Colonic mucosa (tissue), 4 donors: Measurements from ENCODE around the gene MUC5AC. TPM values are rescaled to one million over a fixed set of nuclear protein-coding genes. Genes with fewer than 3 reads are reported as not detected.

Experiments
- DNase-seq: peaks from one replicate; pipeline ENCODE4 v3.0.0-alpha.2; 2020
- H3K27ac ChIP-seq: fragments of 200-600 bp; one replicate; pipeline ENCODE4 v1.8.0; 2021
- H3K27me3 ChIP-seq: fragments of 200-600 bp; one replicate; pipeline ENCODE4 v1.8.0; 2021
- H3K36me3 ChIP-seq: fragments of 200-600 bp; one replicate; pipeline ENCODE4 v1.8.0; 2021
- H3K4me1 ChIP-seq: fragments of 200-600 bp; one replicate; pipeline ENCODE4 v1.8.0; 2021; ENCODE audit warnings: mild to moderate bottlenecking
- H3K4me3 ChIP-seq: fragments of 200-600 bp; one replicate; pipeline ENCODE4 v1.8.0; 2021
- H3K9ac ChIP-seq, 2 donors: one replicate each; pipeline ENCODE4 v1.7.0; 2013; ENCODE audit warnings: control low read depth in 2 of 2, low read depth in 2 of 2, low read length in 2 of 2
- H3K9me3 ChIP-seq: fragments of 200-600 bp; one replicate; pipeline ENCODE4 v1.8.0; 2021
- intact Hi-C: fragments of 100-400 bp; cut with DNase I; formaldehyde crosslinking; loops from one replicate; pipeline ENCODE4 v1.14.1; 2022
- total RNA-seq, 2 donors: library from RNA; stranded (reverse); fragmentation: NEBNext Ultra II Directional in 1 of 2; extraction: Animal tissue kit (Norgen Biotek cat#: 25700) in 1 of 2; gene quantifications; one replicate each; pipeline ENCODE4 v1.2.1, GENCODE V29; 2021
- TF ChIP-seq, protein P1 (sequence below): fragments of 200-600 bp; IDR thresholded peaks from one replicate; pipeline ENCODE4 v1.8.0; 2022; ENCODE audit warnings: antibody characterized with exemption, mild to moderate bottlenecking
- donor health status: healthy.
- donor health status: DM: no; HTN: no; CAD: no.
- donor health status: DM: no; HTN: no; CAD: no.

Gene MUC5AC
- total RNA-seq, 2 donors from 2014 or later, result 0.03 to 0.20 TPM

DNA sequence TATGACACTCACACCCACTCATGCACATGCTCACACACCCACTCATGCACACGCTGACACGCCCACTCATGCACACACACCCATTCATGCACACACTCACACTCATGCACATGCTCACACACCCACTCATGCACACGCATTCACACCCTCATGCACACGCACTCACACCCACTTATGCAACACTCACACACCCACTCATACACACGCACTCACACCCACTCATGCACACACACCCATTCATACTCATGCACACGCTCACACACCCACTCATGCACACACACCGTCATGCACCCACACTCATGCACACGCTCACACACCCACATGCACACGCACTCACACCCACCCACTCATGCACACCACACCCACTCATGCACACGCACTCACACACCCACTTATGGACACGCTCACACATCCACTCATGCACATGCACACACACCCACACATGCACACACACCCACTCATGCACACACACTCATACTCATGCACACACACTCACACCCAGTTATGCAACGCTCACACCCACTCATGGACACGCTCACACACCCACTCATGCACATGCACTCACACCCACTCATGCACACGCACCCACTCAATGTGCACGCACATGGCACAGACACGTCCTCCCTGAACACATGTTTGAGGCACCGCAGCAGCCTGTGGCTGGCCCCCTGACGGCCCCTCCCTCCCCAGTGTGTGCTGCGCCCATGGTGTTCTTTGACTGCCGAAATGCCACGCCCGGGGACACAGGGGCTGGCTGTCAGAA is 17.9 kb downstream of the MUC5AC start:
- H3K4me1 ChIP-seq, result no peaks in the 10 kb centered on the region
- intact Hi-C loops, result no loop called here
- H3K27me3 ChIP-seq, result no peaks in the 10 kb centered on the region
- no peaks in the 10 kb centered on the region for H3K36me3 ChIP-seq
- no peak overlapping the region for H3K9ac ChIP-seq
- TF ChIP-seq, protein P1, sequence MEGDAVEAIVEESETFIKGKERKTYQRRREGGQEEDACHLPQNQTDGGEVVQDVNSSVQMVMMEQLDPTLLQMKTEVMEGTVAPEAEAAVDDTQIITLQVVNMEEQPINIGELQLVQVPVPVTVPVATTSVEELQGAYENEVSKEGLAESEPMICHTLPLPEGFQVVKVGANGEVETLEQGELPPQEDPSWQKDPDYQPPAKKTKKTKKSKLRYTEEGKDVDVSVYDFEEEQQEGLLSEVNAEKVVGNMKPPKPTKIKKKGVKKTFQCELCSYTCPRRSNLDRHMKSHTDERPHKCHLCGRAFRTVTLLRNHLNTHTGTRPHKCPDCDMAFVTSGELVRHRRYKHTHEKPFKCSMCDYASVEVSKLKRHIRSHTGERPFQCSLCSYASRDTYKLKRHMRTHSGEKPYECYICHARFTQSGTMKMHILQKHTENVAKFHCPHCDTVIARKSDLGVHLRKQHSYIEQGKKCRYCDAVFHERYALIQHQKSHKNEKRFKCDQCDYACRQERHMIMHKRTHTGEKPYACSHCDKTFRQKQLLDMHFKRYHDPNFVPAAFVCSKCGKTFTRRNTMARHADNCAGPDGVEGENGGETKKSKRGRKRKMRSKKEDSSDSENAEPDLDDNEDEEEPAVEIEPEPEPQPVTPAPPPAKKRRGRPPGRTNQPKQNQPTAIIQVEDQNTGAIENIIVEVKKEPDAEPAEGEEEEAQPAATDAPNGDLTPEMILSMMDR, result no peak
- H3K4me3 ChIP-seq, result no peak overlapping the region
- H3K27ac ChIP-seq, result no peak overlapping the region
- DNase-seq, result no peak
- no peaks in the 10 kb centered on the region for H3K9me3 ChIP-seq

DNA sequence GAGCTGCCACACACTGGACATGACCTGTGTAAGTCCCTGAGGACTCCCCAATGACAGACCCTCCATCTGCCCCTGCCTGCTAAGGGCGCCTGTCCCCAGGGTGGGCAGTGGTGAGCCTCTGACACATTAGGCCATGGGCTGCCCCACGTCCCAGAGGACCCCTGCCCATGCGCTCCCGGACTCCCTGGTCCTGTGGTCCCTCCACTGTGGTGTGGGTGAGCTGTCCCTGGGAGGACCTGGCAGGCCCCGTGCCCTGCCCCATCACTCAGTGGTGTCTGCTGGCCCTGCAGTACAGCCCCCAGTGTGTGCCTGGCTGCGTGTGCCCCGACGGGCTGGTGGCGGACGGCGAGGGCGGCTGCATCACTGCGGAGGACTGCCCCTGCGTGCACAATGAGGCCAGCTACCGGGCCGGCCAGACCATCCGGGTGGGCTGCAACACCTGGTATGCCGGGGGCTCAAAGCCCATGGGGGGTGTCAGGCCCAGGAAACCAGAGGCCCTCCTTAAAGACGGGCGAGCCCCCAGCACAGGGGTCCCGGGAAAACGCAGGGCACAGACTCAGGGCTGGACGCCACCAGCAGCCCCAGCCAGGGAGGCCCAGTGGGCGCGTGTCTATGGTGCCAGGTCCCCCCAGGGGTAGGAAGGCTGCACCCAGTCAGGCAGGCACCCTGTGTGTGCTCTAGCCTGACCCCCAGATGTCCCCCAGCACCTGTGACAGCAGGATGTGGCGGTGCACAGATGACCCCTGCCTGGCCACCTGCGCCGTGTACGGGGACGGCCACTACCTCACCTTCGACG is 18.7 kb downstream of the MUC5AC start:
- no peaks in the 10 kb centered on the region for H3K36me3 ChIP-seq
- intact Hi-C loops, result no loop called here
- no peak overlapping the region for H3K27ac ChIP-seq
- H3K9ac ChIP-seq, result no peak overlapping the region
- DNase-seq, result no peak
- H3K9me3 ChIP-seq, result no peaks in the 10 kb centered on the region
- H3K4me3 ChIP-seq, result no peak overlapping the region
- no peaks in the 10 kb centered on the region for H3K4me1 ChIP-seq
- TF ChIP-seq, protein P1, result no peak
- H3K27me3 ChIP-seq, result no peaks in the 10 kb centered on the region

- no peak overlapping the region for H3K4me3 ChIP-seq
- intact Hi-C loops, result no loop called here
- H3K36me3 ChIP-seq, result no peaks in the 10 kb centered on the region
- no peak overlapping the region for H3K27ac ChIP-seq
- H3K9ac ChIP-seq, result no peak overlapping the region
- TF ChIP-seq, protein P1, result no peak
- no peaks in the 10 kb centered on the region for H3K9me3 ChIP-seq
- no peaks in the 10 kb centered on the region for H3K4me1 ChIP-seq
- no peaks in the 10 kb centered on the region for H3K27me3 ChIP-seq
- no peak for DNase-seq
Observed at GRCh38 chr11:1177020-1177770, 19.4 kb downstream of the MUC5AC start.

DNA sequence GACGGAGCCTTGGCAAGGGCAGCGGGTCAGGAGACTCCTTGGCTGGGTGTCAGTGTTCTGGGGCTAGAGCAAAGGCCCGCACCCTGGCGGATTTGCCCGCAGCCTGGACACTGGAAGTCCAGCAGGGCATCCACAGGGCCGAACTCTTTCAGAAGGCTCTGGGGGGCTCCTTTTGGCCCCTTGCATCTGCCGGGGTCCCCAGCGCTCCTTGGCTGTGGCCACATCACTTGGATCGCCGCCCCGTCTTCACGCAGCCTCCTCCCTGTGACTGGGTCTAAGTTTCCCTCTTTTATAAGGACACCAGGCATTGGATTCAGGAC is 20.0 kb downstream of the MUC5AC start:
- H3K36me3 ChIP-seq, result no peaks in the 10 kb centered on the region
- no peaks in the 10 kb centered on the region for H3K27me3 ChIP-seq
- TF ChIP-seq, protein P1, result no peak
- intact Hi-C loops, result no loop called here
- no peaks in the 10 kb centered on the region for H3K9me3 ChIP-seq
- no peak overlapping the region for H3K9ac ChIP-seq
- no peaks in the 10 kb centered on the region for H3K4me1 ChIP-seq
- DNase-seq, result no peak
- no peak overlapping the region for H3K27ac ChIP-seq
- H3K4me3 ChIP-seq, result no peak overlapping the region

DNA sequence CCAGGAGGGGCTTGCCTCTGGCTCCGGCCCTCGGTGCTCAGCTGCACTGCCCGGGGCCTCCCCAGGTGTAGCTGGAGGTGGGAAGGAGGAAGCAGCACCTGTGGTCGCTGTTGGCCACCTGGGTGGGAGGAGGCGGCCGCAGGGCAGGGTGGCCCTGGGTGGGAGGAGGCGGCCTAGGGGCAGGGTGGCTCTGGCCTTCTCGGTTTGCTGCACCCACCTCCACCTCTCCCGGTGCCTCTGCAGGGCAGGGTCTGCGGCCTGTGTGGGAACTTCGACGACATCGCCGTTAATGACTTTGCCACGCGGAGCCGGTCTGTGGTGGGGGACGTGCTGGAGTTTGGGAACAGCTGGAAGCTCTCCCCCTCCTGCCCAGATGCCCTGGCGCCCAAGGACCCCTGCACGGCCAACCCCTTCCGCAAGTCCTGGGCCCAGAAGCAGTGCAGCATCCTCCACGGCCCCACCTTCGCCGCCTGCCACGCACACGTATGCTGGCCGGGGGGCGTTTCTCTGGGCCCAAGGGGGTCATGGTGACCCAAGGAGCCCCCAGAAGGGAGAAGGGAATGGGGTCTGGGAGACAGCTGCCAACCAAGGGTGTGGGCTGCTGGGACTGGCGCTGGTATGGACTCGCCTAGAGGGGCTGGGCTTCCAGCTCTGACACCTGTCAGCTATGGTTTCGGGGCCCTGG is 20.6 kb downstream of the MUC5AC start:
- intact Hi-C loops, result no loop called here
- Histone ChIP-seq H3K9me3 (no peaks in the 10 kb centered on the region), H3K36me3 (no peaks in the 10 kb centered on the region), H3K4me1 (no peaks in the 10 kb centered on the region), H3K9ac (no peak overlapping the region), H3K27ac (no peak overlapping the region), H3K4me3 (no peak overlapping the region), H3K27me3 (no peaks in the 10 kb centered on the region)
- TF ChIP-seq, protein P1, result no peak
- no peak for DNase-seq
